Measurements from ENCODE around the gene FECH. TPM values are rescaled to one million over a fixed set of nuclear protein-coding genes. Genes with fewer than 3 reads are reported as not detected.
A peak's percentile ranks its signal among the peaks of the same experiment; 100 is the strongest.

The FECH gene
- total RNA-seq, 4 donors from 2014 or later, result 23.1 to 42.2 (median 33.1) TPM

DNA sequence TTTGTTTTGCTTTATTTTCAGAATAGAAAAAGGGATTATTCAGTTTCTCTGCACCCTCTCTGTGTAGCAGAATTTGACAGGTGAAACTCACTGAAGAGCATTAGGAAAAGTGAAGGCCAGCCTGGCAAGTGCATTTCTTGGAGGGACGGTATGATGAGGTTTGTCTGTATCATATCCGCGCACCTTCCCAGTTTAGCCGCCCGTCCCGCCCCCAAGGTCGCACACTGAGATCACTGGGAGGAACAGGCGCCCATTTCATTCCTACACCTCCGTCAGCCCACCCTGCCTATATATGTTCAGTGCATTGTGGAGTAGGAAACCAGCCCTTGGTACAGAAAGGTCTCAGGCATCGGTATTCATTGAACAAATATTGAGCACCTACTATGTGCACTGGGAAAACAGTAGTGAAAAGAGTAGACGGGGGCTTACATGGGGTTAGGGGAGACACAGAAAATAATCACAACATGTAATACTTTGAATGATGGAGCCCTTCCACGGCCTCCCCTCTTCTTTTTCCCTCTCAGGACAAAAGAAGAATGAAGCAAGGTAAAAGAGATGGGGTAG is 678 bp upstream of the FECH start:
- Histone ChIP-seq H3K9me3 (no peaks in the 10 kb centered on the region), H3K27ac (peak overlapping the region; percentile 89 to 91 (median 89)), H3K27me3 (no peaks in the 10 kb centered on the region), H3K4me3 (peak overlapping the region; percentile 75 to 91 (median 76)), H3K4me1 (peaks cover 11 to 27% (median 16%) of the 10 kb centered on the region in 3 donors), H3K36me3 (peaks cover 0 to 12% (median 0%) of the 10 kb centered on the region in 3 donors)
- no peak for DNase-seq
- TF ChIP-seq CTCF (IDR thresholded peaks at IDR 0.05) (no peak), POLR2A (IDR thresholded peaks at IDR 0.05) (no peak)
- intact Hi-C loops (cut with DNase I), result no loop called here
- WGBS, 2 donors, result 77 to 82% methylated on average over 3 to 9 of the region's 12 CpGs

DNA sequence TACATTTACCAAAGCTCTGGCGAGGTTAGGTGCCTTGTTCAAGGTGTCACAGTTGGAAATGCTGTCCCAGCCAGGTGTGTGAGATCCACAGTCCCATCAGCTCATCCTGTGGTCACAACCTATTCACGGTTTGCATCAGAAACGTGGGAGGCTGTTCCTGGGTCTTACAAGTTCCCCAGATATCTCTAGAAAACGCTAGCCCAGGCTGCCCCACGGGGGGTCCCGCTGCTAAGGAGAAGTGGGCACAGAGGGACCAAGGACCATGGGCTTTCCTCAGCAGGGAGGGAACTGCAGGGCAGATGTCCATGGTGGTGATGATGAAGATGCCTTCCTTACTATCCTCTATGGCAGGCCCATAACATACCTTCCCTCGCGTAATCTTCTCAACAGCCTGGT is 649 bp downstream of the FECH start:
- Histone ChIP-seq H3K27ac (peak overlapping the region; percentile 89 to 91 (median 89)), H3K9me3 (no peaks in the 10 kb centered on the region), H3K4me1 (peaks cover 11 to 27% (median 16%) of the 10 kb centered on the region in 3 donors), H3K36me3 (peaks cover 0 to 18% (median 0%) of the 10 kb centered on the region in 3 donors), H3K27me3 (no peaks in the 10 kb centered on the region), H3K4me3 (peak overlapping the region; percentile 75 to 91 (median 76))
- intact Hi-C loops (cut with DNase I), result no loop called here
- 6% methylated on average over 8 of the region's 8 CpGs; no CpG with 5 or more reads in 1 of the 2 donors for WGBS, 2 donors
- no peak for DNase-seq
- TF ChIP-seq POLR2A (IDR thresholded peaks at IDR 0.05) (no peak), CTCF (IDR thresholded peaks at IDR 0.05) (no peak)

DNA sequence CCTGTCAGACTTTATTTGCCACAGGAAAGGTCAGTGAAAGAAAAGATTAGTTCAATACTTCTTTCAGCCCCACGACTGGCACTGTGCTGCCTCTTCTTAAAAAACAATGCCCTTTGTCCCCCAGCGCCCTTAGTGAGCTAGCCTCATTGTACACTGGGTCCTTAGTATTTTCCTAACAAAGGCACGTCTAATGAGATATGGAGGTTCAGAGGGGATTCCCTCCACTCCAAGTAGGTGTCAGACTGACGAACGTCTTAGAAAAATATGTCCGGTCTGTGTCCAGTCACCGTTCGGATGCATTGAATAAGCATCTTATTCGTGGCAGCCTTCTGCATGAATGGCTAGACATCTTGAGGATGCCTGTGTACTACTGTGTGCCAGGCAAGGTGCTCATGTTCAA is 1.1 kb downstream of the FECH start:
- peak overlapping the region; percentile 75 to 91 (median 76) for H3K4me3 ChIP-seq
- H3K27me3 ChIP-seq, result no peaks in the 10 kb centered on the region
- H3K36me3 ChIP-seq, result peaks cover 0 to 23% (median 0%) of the 10 kb centered on the region in 3 donors
- no peak overlapping the region for H3K27ac ChIP-seq
- H3K4me1 ChIP-seq, result peaks cover 11 to 27% (median 16%) of the 10 kb centered on the region in 3 donors
- WGBS, 2 donors, result 44 to 49% methylated on average over 9 of the region's 9 CpGs
- DNase-seq, result no peak
- intact Hi-C loops (cut with DNase I), result no loop called here
- H3K9me3 ChIP-seq, result no peaks in the 10 kb centered on the region
- TF ChIP-seq POLR2A (IDR thresholded peaks at IDR 0.05) (no peak), CTCF (IDR thresholded peaks at IDR 0.05) (no peak)

- H3K4me3 ChIP-seq, result no peak overlapping the region
- H3K27ac ChIP-seq, result no peak overlapping the region
- H3K27me3 ChIP-seq, result no peaks in the 10 kb centered on the region
- intact Hi-C loops (cut with DNase I), result no loop called here
- TF ChIP-seq CTCF (IDR thresholded peaks at IDR 0.05) (no peak), POLR2A (IDR thresholded peaks at IDR 0.05) (no peak)
- peaks cover 0 to 32% (median 0%) of the 10 kb centered on the region in 3 donors for H3K36me3 ChIP-seq
- WGBS, 2 donors, result 89 to 94% methylated on average over 3 of the region's 3 CpGs
- H3K4me1 ChIP-seq, result peaks cover 11 to 27% (median 16%) of the 10 kb centered on the region in 3 donors
- no peaks in the 10 kb centered on the region for H3K9me3 ChIP-seq
- no peak for DNase-seq
Measured at GRCh38 chr18:57584444-57584843, 2.1 kb downstream of the FECH start.

GRCh38 chr18:57583297-57583835 is 3.1 kb downstream of the FECH start:
- Histone ChIP-seq H3K27ac (no peak overlapping the region), H3K4me3 (no peak overlapping the region), H3K9me3 (no peaks in the 10 kb centered on the region), H3K4me1 (peaks cover 11 to 27% (median 16%) of the 10 kb centered on the region in 3 donors), H3K36me3 (peaks cover 0 to 43% (median 0%) of the 10 kb centered on the region in 3 donors), H3K27me3 (no peaks in the 10 kb centered on the region)
- no peak for DNase-seq
- intact Hi-C loops (cut with DNase I), result no loop called here
- TF ChIP-seq POLR2A (IDR thresholded peaks at IDR 0.05) (no peak), CTCF (IDR thresholded peaks at IDR 0.05) (no peak)
- 89 to 93% methylated on average over 10 to 11 of the region's 11 CpGs for WGBS, 2 donors

Measured in esophagus squamous epithelium (tissue), 5 donors.